Neural crest cell (in vitro differentiated cells): ENCODE results near the gene SBF1. TPM values are rescaled to one million over a fixed set of nuclear protein-coding genes. Genes with fewer than 3 reads are reported as not detected.
"Not testable (repeated sequence)": the region's sequence is repeated elsewhere in the genome, so short reads cannot be mapped to it uniquely, and the experiment has no call there.

ENCODE experiments used
- DNase-seq: peaks from one replicate; pipeline ENCODE4 v3.0.0; 2021; ENCODE audit warnings: low read depth, mixed read lengths, low spot score
- H3K27ac Mint-ChIP-seq: one replicate; pipeline ENCODE4 v1.8.0; 2021; ENCODE audit warnings: mild to moderate bottlenecking, mixed read lengths; ENCODE audit not compliant: unreplicated experiment
- H3K27me3 Mint-ChIP-seq: 2 replicates; pipeline ENCODE4 v1.8.0; 2021; ENCODE audit warnings: low read depth, mild to moderate bottlenecking, mixed read lengths
- H3K36me3 Mint-ChIP-seq: 2 replicates; pipeline ENCODE4 v1.8.0; 2021; ENCODE audit warnings: low read depth, mild to moderate bottlenecking, mixed read lengths
- H3K4me1 Mint-ChIP-seq: 2 replicates; pipeline ENCODE4 v1.8.0; 2021; ENCODE audit warnings: mixed read lengths
- H3K4me3 Mint-ChIP-seq: one replicate; pipeline ENCODE4 v1.8.0; 2021; ENCODE audit warnings: mild to moderate bottlenecking, mixed read lengths
- H3K9me3 Mint-ChIP-seq: 2 replicates; pipeline ENCODE4 v1.8.0; 2021; ENCODE audit warnings: mixed read lengths
- CTCF ChIP-seq: fragments of 200-600 bp; sonication (generic); conservative IDR thresholded peaks from 2 replicates; pipeline ENCODE4 v1.5.0; 2021; ENCODE audit warnings: antibody characterized with exemption, mild to moderate bottlenecking
- total RNA-seq: library from RNA; stranded (reverse); gene quantifications from 2 replicates; pipeline ENCODE4 v1.2.1, GENCODE V29; 2021

SBF1 gene
- total RNA-seq, 1 donor from 2014 or later, result 130 TPM

GRCh38 chr22:50522208-50522805, 47.5 kb upstream of the SBF1 start:
- H3K27ac Mint-ChIP-seq, result no peak overlapping the region
- no peak for DNase-seq
- no peak for TF ChIP-seq CTCF
- peaks cover 12% of the 10 kb centered on the region for H3K4me1 Mint-ChIP-seq
- peaks cover 12% of the 10 kb centered on the region for H3K27me3 Mint-ChIP-seq
- H3K36me3 Mint-ChIP-seq, result peaks cover 4% of the 10 kb centered on the region
- no peak overlapping the region for H3K4me3 Mint-ChIP-seq
- H3K9me3 Mint-ChIP-seq, result no peaks in the 10 kb centered on the region

GRCh38 chr22:50521710-50522109, 46.9 kb upstream of the SBF1 start:
- no peak for DNase-seq
- Mint-ChIP-seq H3K27me3 (peaks cover 6% of the 10 kb centered on the region), H3K27ac (no peak overlapping the region), H3K4me3 (no peak overlapping the region), H3K4me1 (peaks cover 6% of the 10 kb centered on the region), H3K9me3 (no peaks in the 10 kb centered on the region), H3K36me3 (peaks cover 4% of the 10 kb centered on the region)
- no peak for TF ChIP-seq CTCF

GRCh38 chr22:50520826-50521453, 46.1 kb upstream of the SBF1 start:
- Mint-ChIP-seq H3K9me3 (no peaks in the 10 kb centered on the region), H3K36me3 (peaks cover 4% of the 10 kb centered on the region), H3K4me1 (peaks cover 6% of the 10 kb centered on the region), H3K27ac (no peak overlapping the region), H3K27me3 (peaks cover 5% of the 10 kb centered on the region), H3K4me3 (no peak overlapping the region)
- TF ChIP-seq CTCF, result no peak
- DNase-seq, result no peak

GRCh38 chr22:50520184-50520583, 45.3 kb upstream of the SBF1 start:
- DNase-seq, H3K9me3 Mint-ChIP-seq, H3K27ac Mint-ChIP-seq, H3K27me3 Mint-ChIP-seq, H3K36me3 Mint-ChIP-seq, H3K4me1 Mint-ChIP-seq: not testable (repeated sequence)
- H3K4me3 Mint-ChIP-seq, result peak overlapping the region; percentile 59

GRCh38 chr22:50519151-50519550, 44.3 kb upstream of the SBF1 start:
- H3K4me3 Mint-ChIP-seq, result no peak overlapping the region
- no peak overlapping the region for H3K27ac Mint-ChIP-seq
- no peak for TF ChIP-seq CTCF
- H3K36me3 Mint-ChIP-seq, result no peaks in the 10 kb centered on the region
- H3K4me1 Mint-ChIP-seq, result no peaks in the 10 kb centered on the region
- no peaks in the 10 kb centered on the region for H3K9me3 Mint-ChIP-seq
- no peaks in the 10 kb centered on the region for H3K27me3 Mint-ChIP-seq
- no peak for DNase-seq

GRCh38 chr22:50518606-50519005, 43.8 kb upstream of the SBF1 start:
- Mint-ChIP-seq H3K4me1 (no peaks in the 10 kb centered on the region), H3K27me3 (no peaks in the 10 kb centered on the region), H3K9me3 (no peaks in the 10 kb centered on the region), H3K4me3 (no peak overlapping the region), H3K36me3 (no peaks in the 10 kb centered on the region), H3K27ac (peak overlapping the region; percentile 43)
- no peak for TF ChIP-seq CTCF
- DNase-seq, result no peak
